NCI-H1048 (cell line): Measurements from ENCODE around the gene RPTOR.

ENCODE experiments used
- DNase-seq: peaks from one replicate; lab custom pipeline; 2025; lab: John Stamatoyannopoulos, UW

Gene RPTOR

DNA sequence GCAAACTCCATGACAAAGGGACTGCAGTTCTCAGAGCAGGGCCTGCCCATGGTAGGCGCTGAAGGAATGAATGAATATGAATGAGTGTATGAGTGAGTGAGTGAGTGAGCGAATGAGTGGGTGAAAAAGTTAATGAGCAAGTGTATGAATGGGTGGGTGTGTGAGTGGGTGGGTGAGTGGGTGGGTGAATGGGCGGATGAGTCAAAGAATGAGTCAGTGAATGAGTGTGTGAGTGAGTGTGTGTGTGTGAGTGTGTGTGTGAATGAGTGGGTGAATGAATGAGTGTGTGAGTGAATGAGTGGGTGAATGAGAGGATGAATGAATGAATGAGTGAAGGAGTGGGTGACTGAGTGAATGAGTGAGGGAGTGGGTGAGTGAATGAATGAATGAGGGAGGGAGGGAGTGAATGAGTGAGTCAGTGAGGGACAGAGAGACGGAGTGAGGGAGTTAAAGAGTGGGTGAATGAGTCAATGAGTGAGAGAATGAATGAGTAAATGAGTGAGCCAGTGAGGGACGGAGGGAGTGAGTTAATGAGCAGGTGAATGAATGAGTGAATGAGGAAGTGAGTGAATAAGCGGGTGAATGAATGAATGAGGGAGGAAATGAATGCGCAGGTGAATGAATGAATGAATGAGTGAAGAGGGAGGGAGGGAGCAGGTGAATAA lies 435.9 kb downstream of the RPTOR start:
- no peak for DNase-seq

- DNase-seq: no peak
Observed at GRCh38 chr17:80981062-80981902, 436.6 kb downstream of the RPTOR start.

DNA sequence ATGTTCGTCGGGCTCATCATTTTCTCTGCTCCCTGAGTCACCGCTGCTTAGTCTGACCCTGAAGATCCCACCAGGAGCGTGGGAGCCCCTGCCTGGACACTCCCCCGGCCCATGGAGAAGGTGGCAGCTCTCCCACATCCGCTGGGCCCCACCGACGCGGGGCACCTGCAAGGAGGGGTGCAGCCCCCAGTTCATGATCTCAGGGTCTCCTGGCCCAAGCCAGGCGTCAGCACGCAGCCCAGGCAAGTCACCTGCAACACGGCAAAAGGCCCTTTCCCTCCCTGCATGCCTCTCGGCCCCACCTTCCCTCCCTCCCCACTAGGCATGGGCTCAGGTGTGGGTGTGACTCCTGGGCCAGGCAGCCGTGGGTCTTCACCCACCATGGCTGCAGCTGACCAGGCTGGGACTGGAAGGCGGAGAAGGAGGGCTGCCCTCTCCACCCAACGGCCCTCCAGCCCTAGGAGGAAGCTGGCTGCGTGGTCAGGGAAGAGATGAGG lies 437.3 kb downstream of the RPTOR start:
- DNase-seq: no peak

DNA sequence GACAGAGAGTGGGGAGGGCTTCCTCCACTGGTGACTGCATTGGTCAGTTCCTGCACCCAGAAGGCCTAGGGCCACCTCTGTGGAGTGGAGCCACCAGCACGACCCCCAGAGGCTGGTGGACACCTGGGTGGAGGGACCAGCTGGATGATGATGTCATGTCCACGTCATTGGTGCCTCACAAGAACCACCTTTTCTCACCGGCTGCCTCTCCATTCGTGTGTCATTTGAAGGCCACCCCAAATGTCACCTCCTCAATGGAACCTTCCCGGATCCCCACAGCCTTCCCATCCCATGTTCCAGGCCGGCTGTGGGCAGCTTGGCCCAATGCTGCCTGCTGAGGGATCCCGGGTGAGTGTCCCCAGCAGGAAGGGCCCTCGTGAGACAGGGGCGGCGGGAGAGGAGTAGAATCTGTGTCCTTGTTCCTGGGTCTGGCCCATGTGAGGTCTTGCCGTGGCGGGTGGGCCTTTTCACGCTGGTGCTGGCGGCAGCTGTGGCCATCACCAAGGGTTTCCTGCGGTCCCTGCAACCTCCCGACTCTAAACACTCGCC lies 437.9 kb downstream of the RPTOR start:
- DNase-seq: no peak

DNA sequence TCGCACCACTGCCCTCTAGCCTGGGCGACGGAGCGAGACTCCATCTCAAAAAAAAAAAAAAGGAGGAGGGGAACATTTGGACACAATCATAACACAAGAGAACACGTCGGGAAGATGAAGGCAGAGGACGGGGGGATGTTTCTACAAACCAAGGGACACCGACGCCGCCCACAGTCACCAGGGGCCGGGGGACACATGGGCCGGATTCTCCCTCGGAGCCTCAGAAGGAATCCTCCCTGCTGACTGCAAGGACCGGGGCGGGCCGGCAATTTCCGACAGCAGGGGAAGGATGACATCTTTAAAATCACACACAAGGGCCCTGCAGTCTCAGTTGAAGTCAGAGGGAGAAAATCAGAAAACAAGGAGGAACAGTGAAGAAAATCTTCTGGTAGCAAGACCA lies 438.9 kb downstream of the RPTOR start:
- DNase-seq: no peak

GRCh38 chr17:80984749-80985148 lies 440.1 kb downstream of the RPTOR start:
- no peak for DNase-seq

GRCh38 chr17:80986046-80986445 lies 441.4 kb downstream of the RPTOR start:
- no peak for DNase-seq

- DNase-seq: no peak
Observed at GRCh38 chr17:80986816-80987475, 442.3 kb downstream of the RPTOR start.

DNA sequence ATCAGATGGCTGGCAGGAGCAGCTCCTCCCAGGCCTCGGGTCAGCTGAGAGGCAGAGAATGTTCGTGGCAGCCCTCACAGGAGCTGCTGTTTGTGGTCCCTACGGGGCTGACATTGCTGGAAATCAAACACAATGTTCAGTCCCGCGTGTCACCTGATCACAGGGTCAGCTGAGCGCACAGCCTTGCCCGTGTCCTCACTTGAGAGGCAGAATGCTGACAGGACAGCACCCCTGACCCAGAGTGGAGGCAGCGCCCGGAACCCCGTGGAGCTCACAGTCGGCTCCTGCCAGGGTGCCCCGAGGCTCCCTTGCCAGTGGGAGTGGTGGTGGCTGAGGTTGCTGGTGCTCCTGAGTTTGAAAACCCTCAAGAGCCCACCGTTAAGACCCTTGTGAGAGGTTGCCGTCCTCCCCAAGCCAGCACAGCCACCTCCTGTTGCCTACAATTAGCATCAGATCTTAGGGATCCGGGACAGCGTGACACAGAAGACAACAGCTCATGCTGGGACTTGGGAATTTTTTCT lies 443.4 kb downstream of the RPTOR start:
- DNase-seq: no peak

- DNase-seq: no peak
Observed at GRCh38 chr17:80989586-80989913, 444.9 kb downstream of the RPTOR start.

DNA sequence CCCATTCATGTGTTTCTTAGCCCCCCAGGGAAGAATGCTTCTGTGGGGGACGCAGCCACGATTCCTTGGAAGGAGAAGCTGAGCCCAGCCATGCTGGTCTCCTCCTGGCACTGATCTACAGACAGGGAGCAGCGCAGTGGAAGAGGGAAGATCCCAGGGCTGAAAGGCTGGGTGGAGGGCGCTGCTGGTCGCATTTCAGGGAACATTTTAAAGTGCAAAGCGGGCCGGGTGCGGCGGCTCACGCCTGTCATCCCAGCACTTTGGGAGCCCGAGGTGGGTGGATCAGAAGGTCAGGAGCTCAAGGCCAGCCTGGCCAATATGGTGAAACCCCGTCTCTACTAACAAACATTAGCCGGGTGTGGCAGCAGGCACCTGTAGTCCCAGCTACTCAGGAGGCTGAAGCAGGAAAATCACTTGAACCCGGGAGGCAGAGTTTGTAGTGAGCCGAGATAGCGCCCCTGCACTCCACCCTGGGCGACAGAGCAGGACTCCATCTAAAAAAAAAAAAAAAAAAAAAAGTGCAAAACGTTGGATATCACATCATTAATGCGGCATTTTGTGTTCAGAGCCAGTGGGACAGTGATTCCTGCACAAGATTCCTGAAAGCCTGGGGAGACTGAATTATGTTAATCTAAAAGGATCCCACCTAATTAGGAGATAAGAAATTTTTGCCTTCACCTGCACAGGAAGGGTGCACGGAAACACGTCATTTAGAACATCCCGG lies 446.4 kb downstream of the RPTOR start:
- DNase-seq: no peak

- peak; percentile 48 for DNase-seq
Observed at GRCh38 chr17:80991645-80992076, 447.0 kb downstream of the RPTOR start, which contains the start of gene CHMP6. CHMP6 (plus strand) TSS chr17:80991841; CDS start chr17:80991919, 78 bp downstream.

- DNase-seq: no peak
Observed at GRCh38 chr17:80992077-80992947, 447.7 kb downstream of the RPTOR start.

DNA sequence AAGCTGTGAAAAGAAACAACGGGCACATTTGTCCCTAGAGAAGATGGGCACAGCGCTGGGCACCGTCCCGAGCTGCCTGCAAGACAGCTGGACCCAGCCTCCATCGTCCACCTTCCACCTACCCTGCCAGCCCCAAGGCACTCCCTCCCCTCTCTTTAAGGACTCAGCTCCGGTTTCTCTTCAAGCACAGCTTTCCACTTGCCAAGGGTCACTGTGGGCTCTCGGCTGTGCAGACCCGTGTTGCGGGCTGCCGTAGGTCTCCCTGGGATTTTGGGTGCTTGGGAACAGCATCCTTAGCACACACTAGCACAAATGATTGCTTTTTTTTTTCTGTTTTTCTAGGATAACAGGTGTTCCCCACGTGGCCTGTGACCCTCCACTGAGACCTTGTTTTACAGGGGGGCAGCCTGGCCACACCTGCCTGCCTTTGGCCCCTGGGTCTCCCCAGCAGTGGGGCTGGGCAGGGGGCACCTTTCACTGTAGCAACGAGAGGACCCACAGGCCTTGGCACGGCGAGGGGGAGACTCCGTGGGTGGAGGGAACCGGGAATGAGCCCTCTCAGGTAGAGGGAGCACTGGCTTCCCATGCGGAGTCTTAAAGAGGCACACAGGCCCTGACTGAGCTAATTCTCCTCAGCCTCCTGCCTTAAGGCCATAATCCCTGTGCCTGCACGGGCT lies 448.4 kb downstream of the RPTOR start:
- no peak for DNase-seq

GRCh38 chr17:80995131-80995530 lies 450.5 kb downstream of the RPTOR start:
- DNase-seq: no peak

DNA sequence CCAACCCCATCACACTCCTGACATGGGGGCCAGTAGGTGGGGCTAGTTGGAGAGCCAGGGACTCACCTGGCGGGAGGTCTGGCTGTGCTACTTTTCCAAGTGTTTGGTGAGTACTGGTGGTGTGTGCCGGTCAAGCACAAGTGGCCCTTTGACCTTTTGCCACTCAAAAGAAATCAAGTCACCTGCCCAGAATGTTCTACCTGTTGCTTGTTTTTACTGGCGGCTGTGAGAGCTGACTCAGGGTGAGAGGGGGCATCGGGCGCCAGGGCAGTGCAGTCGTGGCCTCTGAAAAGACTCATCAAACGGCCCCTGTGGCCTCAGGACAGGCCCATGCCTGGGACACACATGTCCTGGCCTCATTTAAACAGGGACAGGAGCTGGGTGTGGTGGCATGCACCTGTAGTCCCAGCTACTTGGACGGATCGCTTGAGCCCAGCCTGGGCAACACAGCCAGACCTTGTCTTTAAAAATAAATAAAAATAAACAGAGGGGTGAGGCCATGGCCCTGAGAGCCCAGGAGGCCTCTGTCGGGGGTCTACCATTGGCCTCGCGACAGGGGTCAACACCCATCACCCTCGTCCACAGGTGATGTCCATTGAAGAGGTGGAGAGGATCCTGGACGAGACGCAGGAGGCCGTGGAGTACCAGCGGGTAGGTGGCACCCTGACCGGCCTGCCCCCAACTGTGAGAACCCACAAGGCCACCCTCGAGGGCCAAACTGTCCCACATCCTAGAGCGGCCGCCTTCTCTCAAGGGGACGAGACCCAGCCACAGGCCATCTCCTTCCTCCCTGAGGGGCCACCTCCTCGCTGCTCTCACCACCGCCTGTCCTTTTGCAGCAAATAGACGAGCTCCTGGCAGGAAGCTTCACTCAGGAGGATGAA lies 452.0 kb downstream of the RPTOR start:
- DNase-seq: no peak

GRCh38 chr17:80997424-80998117 lies 452.9 kb downstream of the RPTOR start:
- DNase-seq: no peak

DNA sequence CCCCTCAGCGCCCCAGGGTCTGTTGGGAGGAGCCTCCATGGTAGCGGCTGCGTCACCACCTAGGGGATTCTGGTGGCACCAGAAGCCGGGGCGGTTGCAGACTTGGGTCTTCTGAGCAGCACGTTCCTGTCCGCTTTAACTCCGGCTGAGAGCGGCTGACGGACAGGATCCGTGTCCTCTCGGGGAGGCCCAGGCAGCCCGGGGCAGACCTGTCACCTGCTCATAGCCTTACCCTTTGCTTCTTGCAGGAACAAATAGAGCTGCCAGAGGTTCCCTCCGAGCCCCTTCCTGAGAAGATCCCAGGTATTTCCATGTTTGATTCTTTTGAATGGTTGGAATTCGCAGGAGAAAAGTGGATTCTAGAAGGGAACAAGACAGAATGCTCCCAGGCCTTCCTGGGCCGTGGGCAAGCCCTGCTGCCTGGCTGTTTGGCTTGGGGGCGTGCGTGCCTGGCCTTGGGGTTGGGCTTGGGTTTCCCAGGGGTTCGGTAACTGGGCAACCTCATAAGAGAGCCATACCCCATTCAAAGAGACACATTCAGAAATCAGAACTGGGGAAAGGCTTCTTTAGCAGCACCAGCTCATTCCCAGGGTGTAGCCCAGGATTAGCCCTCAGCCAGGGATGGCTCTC lies 453.6 kb downstream of the RPTOR start:
- DNase-seq: no peak
